ENCODE results near the gene DUSP12. TPM values are rescaled to one million over a fixed set of nuclear protein-coding genes. Genes with fewer than 3 reads are reported as not detected.

Gene DUSP12
- total and polyA plus RNA-seq, 12 donors, result 7.8 to 48.1 (median 16.6) TPM

DNA sequence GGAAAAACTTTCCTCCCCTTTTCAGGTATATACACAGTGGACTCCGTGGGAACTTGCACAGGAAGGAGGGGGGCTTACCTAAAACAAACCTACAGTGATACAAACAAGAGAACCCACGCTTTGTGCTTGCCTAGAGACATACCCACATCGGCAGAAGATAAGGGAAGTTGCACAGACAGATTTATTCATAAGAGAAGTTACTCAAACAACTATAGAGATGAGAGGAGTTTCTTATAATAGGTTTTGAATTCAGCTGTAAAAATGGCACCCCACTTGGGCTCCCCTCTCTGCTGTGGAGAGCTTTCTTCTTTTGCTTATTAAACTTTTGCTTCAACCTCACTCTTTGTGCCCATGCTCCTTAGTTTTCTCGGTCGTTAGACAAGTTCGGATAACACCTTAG, 1.8 kb upstream of the DUSP12 start:
- no peak overlapping the region for H3K4me3 ChIP-seq
- TF ChIP-seq, protein P1, sequence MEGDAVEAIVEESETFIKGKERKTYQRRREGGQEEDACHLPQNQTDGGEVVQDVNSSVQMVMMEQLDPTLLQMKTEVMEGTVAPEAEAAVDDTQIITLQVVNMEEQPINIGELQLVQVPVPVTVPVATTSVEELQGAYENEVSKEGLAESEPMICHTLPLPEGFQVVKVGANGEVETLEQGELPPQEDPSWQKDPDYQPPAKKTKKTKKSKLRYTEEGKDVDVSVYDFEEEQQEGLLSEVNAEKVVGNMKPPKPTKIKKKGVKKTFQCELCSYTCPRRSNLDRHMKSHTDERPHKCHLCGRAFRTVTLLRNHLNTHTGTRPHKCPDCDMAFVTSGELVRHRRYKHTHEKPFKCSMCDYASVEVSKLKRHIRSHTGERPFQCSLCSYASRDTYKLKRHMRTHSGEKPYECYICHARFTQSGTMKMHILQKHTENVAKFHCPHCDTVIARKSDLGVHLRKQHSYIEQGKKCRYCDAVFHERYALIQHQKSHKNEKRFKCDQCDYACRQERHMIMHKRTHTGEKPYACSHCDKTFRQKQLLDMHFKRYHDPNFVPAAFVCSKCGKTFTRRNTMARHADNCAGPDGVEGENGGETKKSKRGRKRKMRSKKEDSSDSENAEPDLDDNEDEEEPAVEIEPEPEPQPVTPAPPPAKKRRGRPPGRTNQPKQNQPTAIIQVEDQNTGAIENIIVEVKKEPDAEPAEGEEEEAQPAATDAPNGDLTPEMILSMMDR (IDR thresholded peaks at IDR 0.05), result no peak
- no peak for TF ChIP-seq POLR2A (IDR thresholded peaks at IDR 0.05)
- H3K27ac ChIP-seq, result no peak overlapping the region
- 55 to 66% (median 60%) methylated on average over 6 of the region's 6 CpGs for WGBS, 4 donors
- H3K27me3 ChIP-seq, result no peaks in the 10 kb centered on the region
- H3K4me1 ChIP-seq (replicated peaks in 1 of 2), result peaks cover 7 to 12% of the 10 kb centered on the region in 2 donors
- H3K36me3 ChIP-seq (replicated peaks in 1 of 2), result peaks cover 0 to 14% of the 10 kb centered on the region in 2 donors
- no peak for DNase-seq
- no peaks in the 10 kb centered on the region for H3K9me3 ChIP-seq (replicated peaks in 1 of 3)
- intact Hi-C loops (cut with DNase I), result loop anchor here (10.0 kb wide), 2 partner anchors 183 to 263 kb away; no protein-coding TSS in a partner anchor

DNA sequence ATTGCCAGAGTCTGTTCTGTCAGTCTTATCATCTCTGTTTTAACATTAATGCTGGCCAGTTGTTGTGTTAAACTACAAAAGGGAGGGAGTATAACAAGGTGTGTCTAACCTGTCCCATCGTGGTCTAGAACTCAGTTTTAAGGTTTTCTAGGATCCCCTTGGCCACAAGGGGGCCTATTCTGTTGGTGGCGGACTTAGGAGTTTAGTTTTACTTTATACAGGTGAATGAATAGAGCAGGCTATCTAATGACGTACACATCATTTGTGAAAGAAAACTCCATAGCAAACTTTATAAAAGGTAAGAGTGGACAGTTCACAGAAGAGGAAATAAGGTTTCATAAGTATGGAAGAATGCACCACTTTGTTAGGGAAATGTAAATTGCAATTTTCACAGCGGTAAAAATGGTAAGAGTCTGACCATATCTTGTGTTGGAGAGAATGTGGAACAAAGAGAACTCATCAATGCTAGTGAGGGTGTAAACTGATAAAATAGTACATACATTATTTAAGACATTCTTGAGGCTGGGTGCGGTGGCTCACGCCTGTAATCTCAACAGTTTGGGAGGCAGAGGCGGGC, 14.0 kb downstream of the DUSP12 start:
- Histone ChIP-seq H3K9me3 (replicated peaks in 1 of 3) (no peaks in the 10 kb centered on the region), H3K4me3 (no peak overlapping the region), H3K27me3 (no peaks in the 10 kb centered on the region), H3K36me3 (replicated peaks in 1 of 2) (peaks cover 0 to 3% of the 10 kb centered on the region in 2 donors), H3K4me1 (replicated peaks in 1 of 2) (peaks cover 7 to 19% of the 10 kb centered on the region in 2 donors), H3K27ac (no peak overlapping the region)
- intact Hi-C loops (cut with DNase I), result no loop called here
- WGBS, 4 donors, result 64 to 77% (median 75%) methylated on average over 7 of the region's 7 CpGs
- TF ChIP-seq, protein P1 (IDR thresholded peaks at IDR 0.05), result peak in 5 of 6 experiments; percentile 27 to 49 (median 30)
- TF ChIP-seq POLR2A (IDR thresholded peaks at IDR 0.05), result no peak
- no peak for DNase-seq

DNA sequence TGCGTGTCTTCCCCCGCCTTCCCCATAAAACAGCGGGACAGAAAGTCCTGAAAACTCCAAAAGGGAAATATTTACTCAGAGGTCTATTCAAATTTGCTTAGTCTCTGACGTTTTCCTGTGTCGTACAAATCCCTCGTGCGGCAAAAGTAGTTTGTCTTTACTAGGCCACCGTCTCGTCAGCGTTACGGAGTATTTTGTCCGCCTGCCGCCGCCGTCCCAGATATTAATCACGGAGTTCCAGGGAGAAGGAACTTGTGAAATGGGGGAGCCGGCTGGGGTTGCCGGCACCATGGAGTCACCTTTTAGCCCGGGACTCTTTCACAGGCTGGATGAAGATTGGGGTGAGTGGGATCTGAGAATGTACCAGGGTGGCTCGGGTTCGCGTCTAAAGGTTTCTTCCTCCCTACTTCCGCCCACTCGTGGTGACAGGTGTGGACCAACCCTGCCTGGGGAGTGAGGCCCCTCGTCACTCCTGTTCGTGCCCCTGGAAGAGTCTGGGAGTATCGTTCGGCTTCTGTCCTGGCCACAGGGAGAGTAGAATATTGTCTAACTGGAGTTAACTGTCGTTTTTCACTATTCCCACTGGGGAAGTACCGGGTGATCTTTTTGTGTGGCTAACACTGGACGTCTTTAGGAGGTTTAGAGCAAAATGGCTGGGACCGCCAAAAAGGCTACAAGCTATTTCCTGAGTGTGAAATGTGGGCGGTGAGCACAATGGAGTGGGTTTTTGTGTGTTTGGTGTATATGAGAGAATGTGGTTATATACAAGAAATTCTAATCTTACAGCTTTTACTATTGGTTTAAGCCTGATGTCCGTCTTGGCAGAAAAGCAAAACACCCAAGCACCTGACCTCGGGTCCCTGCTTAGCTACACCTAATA, 16.8 kb downstream of the DUSP12 start, which contains the start of gene ATF6:
ATF6 (plus strand) TSS at position 219 of the 880 bp plus-strand sequence; CDS start at position 260, 41 bp downstream.
- Histone ChIP-seq H3K4me1 (replicated peaks in 1 of 2) (peaks cover 7 to 44% of the 10 kb centered on the region in 2 donors), H3K4me3 (peak within 1 kb of the TSS in 3 of 4 donors; percentile 77 to 98 (median 94)), H3K9me3 (replicated peaks in 1 of 3) (no peaks in the 10 kb centered on the region), H3K27ac (peak within 1 kb of the TSS; percentile 58 to 97 (median 90)), H3K36me3 (replicated peaks in 1 of 2) (no peaks in the 10 kb centered on the region), H3K27me3 (no peaks in the 10 kb centered on the region)
- intact Hi-C loops (cut with DNase I), result no loop called here
- peak; percentile 91 to 98 (median 94) for DNase-seq
- TF ChIP-seq, protein P1 (IDR thresholded peaks at IDR 0.05), result peak in 3 of 6 experiments; percentile 2 to 17 (median 11)
- peak; percentile 70 to 88 for TF ChIP-seq POLR2A (IDR thresholded peaks at IDR 0.05)
- 0% methylated on average over 34 to 35 of the region's 35 CpGs for WGBS, 4 donors

DNA sequence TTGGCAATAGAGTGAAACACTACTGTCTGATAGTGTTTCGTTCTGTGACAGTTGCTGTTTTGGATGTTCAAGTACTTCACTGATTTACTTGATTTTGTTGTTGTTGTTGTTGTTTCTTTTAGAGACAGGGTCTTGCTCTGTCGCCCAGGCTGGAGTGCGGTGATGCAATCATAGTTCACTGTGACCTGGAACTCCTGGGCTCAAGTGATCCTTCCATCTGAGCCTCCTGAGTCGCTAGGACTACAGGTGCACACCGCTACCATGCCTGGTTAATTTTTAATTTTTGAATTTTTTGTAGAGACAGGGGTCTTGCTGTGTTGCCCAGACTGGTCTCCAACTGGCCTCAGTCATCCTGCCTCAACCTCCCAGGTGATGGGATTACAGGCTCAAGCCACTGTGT, 18.9 kb downstream of the DUSP12 start:
- H3K27ac ChIP-seq, result no peak overlapping the region
- H3K4me1 ChIP-seq (replicated peaks in 1 of 2), result peaks cover 11 to 51% of the 10 kb centered on the region in 2 donors
- WGBS, 4 donors, result 93 to 96% (median 94%) methylated on average over 5 of the region's 5 CpGs
- H3K4me3 ChIP-seq, result no peak overlapping the region
- TF ChIP-seq, protein P1 (IDR thresholded peaks at IDR 0.05), result no peak
- TF ChIP-seq POLR2A (IDR thresholded peaks at IDR 0.05), result no peak
- H3K36me3 ChIP-seq (replicated peaks in 1 of 2), result no peaks in the 10 kb centered on the region
- no peaks in the 10 kb centered on the region for H3K27me3 ChIP-seq
- intact Hi-C loops (cut with DNase I), result no loop called here
- no peaks in the 10 kb centered on the region for H3K9me3 ChIP-seq (replicated peaks in 1 of 3)
- no peak for DNase-seq

Data from adrenal gland (tissue), 12 donors.